K562 (cell line): ENCODE data around the gene TRAF3. TPM values are rescaled to one million over a fixed set of nuclear protein-coding genes. Genes with fewer than 3 reads are reported as not detected.

Experiments
- ATAC-seq: fragments of 200-7000 bp; cut with Tn5 transposase; 3 replicates; pipeline ENCODE4 v1.9.1; 2020; ENCODE audit warnings: moderate library complexity
- BruUV-seq: library from RNA; stranded (reverse); fragments of 400-500 nt; replicated peaks from 2 replicates; lab custom pipeline; 2021; lab: Mats Ljungman, UMichigan
- CTCF ChIA-PET: fragments of 300-600 bp; formaldehyde crosslinking; extraction: SDS; loops from one replicate; lab custom pipeline; 2021; ENCODE audit warnings: low intra/inter-chr PET ratio; lab: Yijun Ruan, JAX
- POLR2A ChIA-PET: fragments of 300-600, 350-650 bp; sonication (Branson Sonifier 250); formaldehyde crosslinking; extraction: SDS; loops from one replicate; lab custom pipeline; 2021; ENCODE audit warnings: antibody characterized with exemption, inconsistent platforms; lab: Yijun Ruan, JAX
- DNase-seq, 4 experiments: peaks; one replicate each; pipeline versions ENCODE4 v3.0.0 to v3.0.0-alpha.2; 2011 to 2018; ENCODE audit warnings: low spot score in 3 of 4, mixed read lengths in 3 of 4; ENCODE audit errors: extremely low read depth in 1 of 4
- FAIRE-seq: peaks from 2 replicates; lab custom pipeline; 2011; peaks lifted over from hg19 to GRCh38; lab: Jason Lieb, UNC
- H2AFZ ChIP-seq: 2 replicates; pipeline ENCODE4 v1.6.0; 2011; ENCODE audit warnings: low read depth, low read length, control low read depth, inconsistent platforms
- H3K27ac ChIP-seq: fragments of 200-600 bp; 3 replicates; pipeline ENCODE4 v1.8.0; 2011; ENCODE audit warnings: low read depth, mild to moderate bottlenecking, control low read depth, inconsistent platforms, low read length, moderate library complexity, mixed read lengths; ENCODE audit errors: extremely low read depth
- H3K27me3 ChIP-seq, 2 experiments: fragments of 300-600 bp in 1 of 2; 2 replicates in 1 of 2; 3 replicates in 1 of 2; pipeline versions ENCODE4 v1.6.0 to v1.8.0; 2011; ENCODE audit warnings: inconsistent platforms in 2 of 2, low read length in 2 of 2, mild to moderate bottlenecking in 1 of 2, mixed read lengths in 1 of 2, moderate library complexity in 1 of 2; ENCODE audit not compliant: control insufficient read depth in 2 of 2, insufficient read depth in 2 of 2
- H3K36me3 ChIP-seq: fragments of 300-600 bp; 3 replicates; pipeline ENCODE4 v1.8.0; 2011; ENCODE audit warnings: mild to moderate bottlenecking, low read length, inconsistent platforms; ENCODE audit not compliant: control insufficient read depth, insufficient read depth
- H3K4me1 ChIP-seq, 2 experiments: fragments of 200-600 bp in 1 of 2; replicated peaks in 1 of 2; 2 replicates in 1 of 2; 3 replicates in 1 of 2; pipeline versions ENCODE4 v1.5.1 to v1.8.0; 2011; ENCODE audit warnings: inconsistent platforms in 2 of 2, low read length in 2 of 2, mild to moderate bottlenecking in 1 of 2, mixed read lengths in 1 of 2, moderate library complexity in 1 of 2; ENCODE audit not compliant: control insufficient read depth in 2 of 2, insufficient read depth in 2 of 2
- H3K4me2 ChIP-seq: 2 replicates; pipeline ENCODE4 v1.6.1; 2011; ENCODE audit warnings: low read length, control low read depth, inconsistent platforms, mixed read lengths; ENCODE audit not compliant: insufficient read depth
- H3K4me3 ChIP-seq: fragments of 200-600 bp; sonication (generic), shearing (Covaris generic); 2 replicates; pipeline ENCODE4 v1.5.1; 2016; ENCODE audit warnings: control low read depth, inconsistent platforms
- H3K79me2 ChIP-seq: fragments of 200-600 bp; 3 replicates; pipeline ENCODE4 v1.8.0; 2011; ENCODE audit warnings: low read length, inconsistent platforms; ENCODE audit not compliant: control insufficient read depth, insufficient read depth
- H3K9ac ChIP-seq, 2 experiments: 2 replicates each; pipeline versions ENCODE4 v1.6.0 to v1.6.1; 2011; ENCODE audit warnings: low read depth in 2 of 2, low read length in 2 of 2, control low read depth in 1 of 2, inconsistent platforms in 1 of 2, mild to moderate bottlenecking in 1 of 2, mixed read lengths in 1 of 2; ENCODE audit not compliant: insufficient read depth in 1 of 2
- H3K9me1 ChIP-seq: one replicate; pipeline ENCODE4 v1.6.0; 2011; ENCODE audit warnings: inconsistent platforms, mild to moderate bottlenecking, low read length, moderate library complexity; ENCODE audit not compliant: control insufficient read depth, insufficient read depth
- H3K9me3 ChIP-seq: replicated peaks from 2 replicates; pipeline ENCODE4 v1.5.1; 2011; ENCODE audit warnings: low read depth, low read length, inconsistent platforms; ENCODE audit not compliant: control insufficient read depth, insufficient read depth
- H4K20me1 ChIP-seq: replicated peaks from 2 replicates; pipeline ENCODE4 v1.6.1; 2011; ENCODE audit warnings: low read length, inconsistent platforms, mixed read lengths; ENCODE audit not compliant: control insufficient read depth, insufficient read depth
- ARID3A ChIP-seq: IDR thresholded peaks from 2 replicates; pipeline ENCODE4 v1.6.1; 2012; ENCODE audit warnings: low read depth, low read length, improper control_type of control experiment, borderline replicate concordance
- ASH1L ChIP-seq: fragments of 450-650 bp; IDR thresholded peaks from 2 replicates; pipeline ENCODE4 v1.6.1; 2018; ENCODE audit warnings: borderline replicate concordance, mild to moderate bottlenecking, low read depth; ENCODE audit not compliant: partially characterized antibody
- BRF1 ChIP-seq: IDR thresholded peaks from 3 replicates; pipeline ENCODE4 v1.6.1; 2011; ENCODE audit warnings: borderline replicate concordance, mild to moderate bottlenecking; ENCODE audit not compliant: insufficient read length; ENCODE audit errors: extremely low read depth
- CAMTA2 ChIP-seq: fragments of 250-450 bp; sonication (Bioruptor Pico); conservative IDR thresholded peaks from 2 replicates; pipeline ENCODE4 v1.5.1; 2022
- CREB3L1 ChIP-seq: fragments of 450-650 bp; IDR thresholded peaks from 2 replicates; pipeline ENCODE4 v1.6.1; 2014; ENCODE audit warnings: low read depth, mild to moderate bottlenecking, moderate library complexity, borderline replicate concordance
- GABPA ChIP-seq: fragments of 200-800 bp; sonication (Bioruptor generic); conservative IDR thresholded peaks from 2 replicates; pipeline ENCODE4 v1.6.1; 2016; ENCODE audit warnings: low read depth, missing genetic modification characterization, missing compliant biosample characterization
- GABPB2 ChIP-seq: fragments of 250-450 bp; sonication (Bioruptor Pico); conservative IDR thresholded peaks from 2 replicates; pipeline ENCODE4 v1.5.1; 2021; ENCODE audit warnings: mild to moderate bottlenecking
- GATAD2B ChIP-seq: fragments of 450-650 bp; IDR thresholded peaks from 2 replicates; pipeline ENCODE4 v1.6.1; 2017; ENCODE audit warnings: mild to moderate bottlenecking, borderline replicate concordance
- MBD2 ChIP-seq: sonication (generic); IDR thresholded peaks from 2 replicates; pipeline ENCODE4 v1.6.1; 2016; ENCODE audit warnings: low read depth, borderline replicate concordance
- MEF2A ChIP-seq: IDR thresholded peaks from 2 replicates; pipeline ENCODE4 v1.6.1; 2011; ENCODE audit warnings: low read depth, mild to moderate bottlenecking, low read length, moderate library complexity; ENCODE audit not compliant: control insufficient read depth
- NCOA6 ChIP-seq: fragments of 450-650 bp; IDR thresholded peaks from 2 replicates; pipeline ENCODE4 v1.6.1; 2017; ENCODE audit warnings: mild to moderate bottlenecking
- NR3C1 ChIP-seq: sonication (generic); formaldehyde crosslinking; IDR thresholded peaks from 2 replicates; pipeline ENCODE4 v1.8.1; 2022; ENCODE audit warnings: missing genetic modification reagents
- TAF7 ChIP-seq: fragments of 450-650 bp; IDR thresholded peaks from 2 replicates; pipeline ENCODE4 v1.6.1; 2016; ENCODE audit warnings: missing genetic modification characterization, missing compliant biosample characterization
- TARDBP ChIP-seq: fragments of 450-650 bp; IDR thresholded peaks from 2 replicates; pipeline ENCODE4 v1.6.1; 2016
- XRCC4 ChIP-seq: IDR thresholded peaks from one replicate; pipeline ENCODE4 v1.6.1; 2011; ENCODE audit not compliant: insufficient read depth, insufficient read length; ENCODE audit errors: extremely low read depth
- ZFPM2 ChIP-seq: fragments of 250-450 bp; sonication (Bioruptor Pico); IDR thresholded peaks from 2 replicates; pipeline ENCODE4 v1.5.1; 2022; ENCODE audit warnings: mild to moderate bottlenecking
- ZNF24 ChIP-seq: fragments of 450-650 bp; IDR thresholded peaks from 2 replicates; pipeline ENCODE4 v1.6.1; 2016
- ZNF57 ChIP-seq: fragments of 450-650 bp; formaldehyde crosslinking; IDR thresholded peaks from 2 replicates; pipeline ENCODE4 v1.4.0; 2020; ENCODE audit warnings: mild to moderate bottlenecking, moderate library complexity
- WGBS: fragments of 100-300 bp; shearing (Covaris generic); methylation state at CpG from one replicate; pipeline ENCODE4 v1.1.6; 2016; ENCODE audit warnings: low coverage, mixed read lengths; ENCODE audit not compliant: insufficient coverage; ENCODE audit errors: missing lambda C conversion rate; 5-methylcytosine and 5-hydroxymethylcytosine counted together
- in situ Hi-C: fragments of 300-500 bp; cut with MboI; formaldehyde crosslinking; loops from 4 replicates; pipeline ENCODE4 v1.15.0; 2018; ENCODE audit warnings: inconsistent platforms, mixed read lengths
- intact Hi-C: fragments of 100-400 bp; cut with micrococcal nuclease; formaldehyde crosslinking; loops from 2 replicates; pipeline ENCODE4 v1.14.2; 2022
- polyA plus RNA-seq, 8 experiments: library from polyadenylated mRNA; depleted of rRNA in 4 of 8; stranded (reverse) in 5 of 8; unstranded in 3 of 8; fragments of >200 nt; fragmentation: Nextera tagmentation in 2 of 8; fragmentation: Illumina TruSeq in 1 of 8; extraction: Ambion mirVana in 2 of 8; extraction: Trizol in 1 of 8; gene quantifications; 2 replicates each; pipeline versions ENCODE4 v1.2.1 to v1.2.3, GENCODE V29; 2011 to 2014; ENCODE audit warnings: inconsistent platforms in 1 of 8, missing spikeins in 1 of 8
- total RNA-seq, 7 experiments: library from RNA; depleted of rRNA in 6 of 7; stranded (reverse); fragments of >200 nt in 6 of 7; fragmentation: Illumina TruSeq in 2 of 7; extraction: Trizol in 2 of 7; gene quantifications; 2 replicates each; pipeline versions ENCODE4 v1.2.1 to v1.2.3, GENCODE V29; 2011 to 2021; ENCODE audit warnings: low replicate concordance in 1 of 7

Gene TRAF3
- total and polyA plus RNA-seq, 9 of the 15 experiments (the other 6 are each of a cell fraction or from before 2014, with no cell fraction given), result 0.52 to 21.3 (median 9.9) TPM

DNA sequence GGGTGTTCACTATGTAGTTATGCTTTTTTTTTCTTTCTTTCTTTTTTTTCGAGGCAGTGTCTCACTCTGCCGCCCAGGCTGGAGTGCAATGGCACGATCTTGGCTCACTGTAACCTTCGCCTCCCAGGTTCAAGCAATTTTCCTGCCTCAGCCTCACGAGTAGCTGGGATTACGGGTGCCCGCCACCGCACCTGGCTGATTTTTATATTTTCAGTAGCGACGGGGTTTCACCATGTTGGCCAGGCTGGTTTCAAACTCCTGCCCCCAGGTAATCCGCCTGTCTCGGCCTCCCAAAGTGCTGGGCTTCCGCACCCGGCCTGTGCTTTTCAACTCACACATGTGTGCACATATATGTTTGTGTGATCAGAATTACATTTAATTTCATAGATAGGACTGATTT, 106.3 kb downstream of the TRAF3 start (continued):
- TF ChIP-seq GATAD2B (no peak), BRF1 (no peak), GABPA (tag) (no peak), ZFPM2 (CRISPR knock-in tag) (no peak), GABPB2 (no peak), ZNF57 (CRISPR knock-in tag) (no peak), XRCC4 (no peak), ZNF24 (no peak), TAF7 (tag) (no peak)
- TF ChIP-seq, all 486 proteins: peak for 0

DNA sequence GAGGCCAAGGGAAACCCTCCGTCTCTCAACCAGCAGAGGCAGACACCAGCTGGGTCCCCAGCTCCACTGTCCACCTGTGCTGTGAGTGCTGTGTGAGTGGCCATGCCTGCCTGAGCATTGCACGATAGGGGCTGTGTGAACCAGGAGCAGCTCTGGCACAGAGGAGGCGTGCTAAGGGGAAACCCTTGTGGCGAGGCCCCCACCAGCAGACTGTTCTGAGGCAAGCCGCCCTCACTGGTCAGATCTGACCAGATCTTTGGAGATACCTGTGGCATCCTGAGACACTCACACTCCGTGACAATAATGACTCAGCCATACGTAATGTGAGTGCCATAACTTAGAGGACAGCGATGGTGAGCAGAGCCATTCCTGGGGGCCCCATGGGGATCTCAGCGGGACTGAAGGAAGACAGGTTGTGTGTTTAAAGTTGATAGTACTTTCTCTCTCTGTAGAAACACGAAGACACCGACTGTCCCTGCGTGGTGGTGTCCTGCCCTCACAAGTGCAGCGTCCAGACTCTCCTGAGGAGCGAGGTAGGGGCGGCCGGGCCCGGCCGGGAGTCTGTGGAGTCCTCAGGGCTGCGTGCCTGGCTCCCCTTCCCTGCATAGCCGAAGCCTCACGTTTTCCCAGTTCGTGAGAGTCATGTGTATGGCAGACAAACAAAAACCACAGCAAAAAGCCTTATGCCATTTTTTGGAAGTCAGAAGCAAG, 108.6 kb downstream of the TRAF3 start:
- ATAC-seq, result no peak
- 88% methylated on average over 9 of the region's 22 CpGs for WGBS
- Histone ChIP-seq H3K79me2 (no peaks in the 10 kb centered on the region), H3K27ac (no peak overlapping the region), H2AFZ (no peak overlapping the region), H3K27me3 (no peaks in the 10 kb centered on the region), H3K9me3 (no peaks in the 10 kb centered on the region), H3K4me1 (no peaks in the 10 kb centered on the region), H3K4me2 (no peak overlapping the region), H3K36me3 (peaks cover 15% of the 10 kb centered on the region; the same call in 2 of the 3 replicates), H3K9ac (peak overlapping the region in 1 of 2 experiments; percentile 26; a peak in 1 of 4 replicates), H4K20me1 (no peaks in the 10 kb centered on the region), H3K4me3 (no peak overlapping the region), H3K9me1 (no peaks in the 10 kb centered on the region)
- CTCF ChIA-PET, result interaction anchor here (0.6 kb wide), 1 partner anchor 74 kb away, joined by 3 read pairs; no protein-coding TSS in a partner anchor
- no peak for DNase-seq
- TF ChIP-seq ARID3A, result no peak
- no peak for TF ChIP-seq NR3C1 (CRISPR knock-in tag)
- no peak for TF ChIP-seq CREB3L1
- TF ChIP-seq NCOA6, result no peak
- TF ChIP-seq TARDBP, result no peak
- TF ChIP-seq MEF2A, result no peak
- TF ChIP-seq ASH1L, result no peak
- TF ChIP-seq CAMTA2, result no peak
- no peak for TF ChIP-seq MBD2
- POLR2A ChIA-PET, result no interaction called here
- FAIRE-seq, result no peak
- in situ Hi-C loops (no loop called here), intact Hi-C loops (no loop called here)
- no TSS peak for BruUV-seq
